GM12872 (cell line): Measurements from ENCODE around the gene TMEM245.

Experiments
- CTCF ChIP-seq: IDR thresholded peaks from 3 replicates; pipeline ENCODE4 v1.5.1; 2011; ENCODE audit warnings: low read depth, mild to moderate bottlenecking, low read length, moderate library complexity; ENCODE audit not compliant: insufficient read depth

Gene TMEM245

GRCh38 chr9:109133533-109133932 is 13.8 kb upstream of the TMEM245 start:
- no peak for TF ChIP-seq CTCF

- TF ChIP-seq CTCF, result no peak
Measured at GRCh38 chr9:109132567-109133021, 12.8 kb upstream of the TMEM245 start.

GRCh38 chr9:109129470-109130197 is 9.9 kb upstream of the TMEM245 start:
- no peak for TF ChIP-seq CTCF

GRCh38 chr9:109124121-109124520 is 4.4 kb upstream of the TMEM245 start:
- TF ChIP-seq CTCF, result no peak

- TF ChIP-seq CTCF, result no peak
Measured at GRCh38 chr9:109122726-109123621, 3.2 kb upstream of the TMEM245 start.

GRCh38 chr9:109121232-109121796 is 1.6 kb upstream of the TMEM245 start:
- TF ChIP-seq CTCF, result no peak

GRCh38 chr9:109120204-109120789 is 550 bp upstream of the TMEM245 start:
- TF ChIP-seq CTCF, result no peak
